ENCODE data around the gene PLCB3.

GRCh38 chr11:64237484-64237951 lies 13.8 kb upstream of the PLCB3 start:
- no peak for TF ChIP-seq REST (IDR thresholded peaks at IDR 0.05; ENCODE audit: insufficient read depth in 1 of 2, low read depth in 2 of 2, low read length in 2 of 2)
- TF ChIP-seq SIN3A (IDR thresholded peaks at IDR 0.05; ENCODE audit: borderline replicate concordance, insufficient read depth, low read length) = no peak
- TF ChIP-seq POLR2AphosphoS5 (IDR thresholded peaks at IDR 0.05; ENCODE audit: low read depth, low read length) = no peak
- no peak for TF ChIP-seq TAF1 (IDR thresholded peaks at IDR 0.05; ENCODE audit: borderline replicate concordance, insufficient read depth, low read length)
- TF ChIP-seq FOXP2 (optimal IDR thresholded peaks at IDR 0.05; ENCODE audit: borderline replicate concordance, extremely low read depth, extremely low read length, insufficient read depth) = no peak
